H1 (cell line): ENCODE data around the gene NDFIP2. TPM values are rescaled to one million over a fixed set of nuclear protein-coding genes. Genes with fewer than 3 reads are reported as not detected.

ENCODE experiments used
- CTCF ChIA-PET: fragments of 300-600 bp; sonication (Branson Sonifier 250); formaldehyde crosslinking; loops from one replicate; lab custom pipeline; 2021; ENCODE audit not compliant: partially characterized antibody; lab: Charles Lee
- POLR2A ChIA-PET: fragments of 300-600 bp; sonication (Branson Sonifier 250); formaldehyde crosslinking; loops from one replicate; lab custom pipeline; 2021; ENCODE audit warnings: inconsistent platforms; ENCODE audit not compliant: partially characterized antibody; lab: Charles Lee
- DNase-seq, 2 experiments: peaks; one replicate each; pipeline versions ENCODE4 v3.0.0 to v3.0.0-alpha.2; 2010 to 2022; ENCODE audit warnings: low spot score in 2 of 2, low read depth in 1 of 2, mixed read lengths in 1 of 2
- FAIRE-seq: peaks from 2 replicates; lab custom pipeline; 2011; peaks lifted over from hg19 to GRCh38; lab: Jason Lieb, UNC
- H2AFZ ChIP-seq: 2 replicates; pipeline ENCODE4 v1.8.1; 2012; ENCODE audit warnings: low read length, inconsistent platforms
- H2AK5ac ChIP-seq: 2 replicates; pipeline ENCODE4 v1.6.1; 2013; ENCODE audit warnings: low read depth, low read length
- H2BK120ac ChIP-seq: replicated peaks from 2 replicates; pipeline ENCODE3; 2013; ENCODE audit warnings: low read depth, low read length, inconsistent platforms
- H2BK12ac ChIP-seq: 2 replicates; pipeline ENCODE4 v1.6.1; 2013; ENCODE audit warnings: low read depth, low read length
- H2BK15ac ChIP-seq: 2 replicates; pipeline ENCODE4 v1.6.1; 2013; ENCODE audit warnings: low read length
- H2BK20ac ChIP-seq: 2 replicates; pipeline ENCODE4 v1.6.1; 2013; ENCODE audit warnings: low read length
- H2BK5ac ChIP-seq: 2 replicates; pipeline ENCODE4 v1.6.1; 2013; ENCODE audit warnings: low read depth, low read length
- H3K14ac ChIP-seq: 2 replicates; pipeline ENCODE4 v1.6.1; 2013; ENCODE audit warnings: inconsistent platforms; ENCODE audit not compliant: insufficient read length
- H3K18ac ChIP-seq: 2 replicates; pipeline ENCODE4 v1.6.1; 2013; ENCODE audit warnings: low read length; ENCODE audit errors: extremely low read depth
- H3K23ac ChIP-seq: 2 replicates; pipeline ENCODE4 v1.6.1; 2013; ENCODE audit warnings: inconsistent platforms; ENCODE audit not compliant: insufficient read length
- H3K23me2 ChIP-seq: 2 replicates; pipeline ENCODE4 v1.6.1; 2013; ENCODE audit warnings: low read depth, low read length
- H3K27ac ChIP-seq: 2 replicates; pipeline ENCODE4 v1.6.1; 2011; ENCODE audit warnings: low read depth, low read length, inconsistent platforms
- H3K27me3 ChIP-seq, 4 experiments: replicated peaks in 1 of 4; 1 replicate in 1 of 4; 2 replicates in 3 of 4; pipeline versions ENCODE4 v1.6.1 to v1.8.1; 2011 to 2013; ENCODE audit warnings: low read length in 3 of 4, mild to moderate bottlenecking in 3 of 4, inconsistent platforms in 2 of 4, mixed read lengths in 2 of 4, moderate library complexity in 1 of 4; ENCODE audit not compliant: control insufficient read depth in 3 of 4, insufficient read depth in 3 of 4; ENCODE audit errors: extremely low read depth in 1 of 4
- H3K36me3 ChIP-seq, 4 experiments: 2 replicates each; pipeline versions ENCODE4 v1.6.1 to v1.8.1; 2011 to 2013; ENCODE audit warnings: mild to moderate bottlenecking in 4 of 4, low read length in 3 of 4, moderate library complexity in 2 of 4, control low read depth in 1 of 4, inconsistent platforms in 1 of 4; ENCODE audit not compliant: insufficient read depth in 4 of 4, control insufficient read depth in 2 of 4
- H3K4ac ChIP-seq: replicated peaks from 2 replicates; pipeline ENCODE3; 2013; ENCODE audit warnings: low read length, low read depth, mixed read lengths, inconsistent platforms; ENCODE audit not compliant: insufficient read length
- H3K4me1 ChIP-seq, 4 experiments: replicated peaks in 1 of 4; 1 replicate in 1 of 4; 2 replicates in 3 of 4; pipeline versions ENCODE4 v1.6.1 to v1.8.1; 2011 to 2013; ENCODE audit warnings: low read length in 3 of 4, inconsistent platforms in 2 of 4, mixed read lengths in 1 of 4; ENCODE audit not compliant: insufficient read depth in 4 of 4, control insufficient read depth in 3 of 4
- H3K4me2 ChIP-seq, 2 experiments: 2 replicates each; pipeline versions ENCODE4 v1.6.1 to v1.8.1; 2011 to 2013; ENCODE audit warnings: low read depth in 2 of 2, low read length in 2 of 2, control low read depth in 1 of 2, inconsistent platforms in 1 of 2, mild to moderate bottlenecking in 1 of 2; ENCODE audit not compliant: insufficient read depth in 1 of 2
- H3K4me3 ChIP-seq, 4 experiments: fragments of 200-600, 300-600 bp in 1 of 4; sonication (generic), shearing (Covaris generic), sonication (Bioruptor Twin) in 1 of 4; 2 replicates each; pipeline versions ENCODE4 v1.5.1 to v1.8.1; 2011 to 2016; ENCODE audit warnings: low read length in 4 of 4, low read depth in 3 of 4, control low read depth in 2 of 4, inconsistent platforms in 2 of 4, mild to moderate bottlenecking in 2 of 4, mixed read lengths in 1 of 4, moderate library complexity in 1 of 4; ENCODE audit not compliant: insufficient read depth in 2 of 4; ENCODE audit errors: extremely low read depth in 1 of 4
- H3K56ac ChIP-seq: replicated peaks from 2 replicates; pipeline ENCODE3; 2013; ENCODE audit warnings: low read depth, mild to moderate bottlenecking, mixed read lengths, low read length, inconsistent platforms; ENCODE audit not compliant: insufficient read length
- H3K79me1 ChIP-seq: 2 replicates; pipeline ENCODE4 v1.6.1; 2013; ENCODE audit warnings: low read depth, low read length, control low read depth
- H3K79me2 ChIP-seq, 2 experiments: 2 replicates each; pipeline versions ENCODE4 v1.6.1 to v1.8.1; 2012 to 2013; ENCODE audit warnings: low read length in 2 of 2, mild to moderate bottlenecking in 2 of 2, inconsistent platforms in 1 of 2; ENCODE audit not compliant: insufficient read depth in 2 of 2, control insufficient read depth in 1 of 2
- H3K9ac ChIP-seq, 4 experiments: replicated peaks in 1 of 4; 1 replicate in 1 of 4; 2 replicates in 3 of 4; pipeline versions ENCODE4 v1.6.1 to v1.8.1; 2011 to 2013; ENCODE audit warnings: low read depth in 3 of 4, low read length in 3 of 4, control low read depth in 2 of 4, mild to moderate bottlenecking in 2 of 4, moderate library complexity in 2 of 4, inconsistent platforms in 1 of 4; ENCODE audit errors: extremely low read depth in 1 of 4
- H3K9me3 ChIP-seq, 2 experiments: 2 replicates each; pipeline versions ENCODE4 v1.6.1 to v1.8.1; 2012 to 2013; ENCODE audit warnings: mild to moderate bottlenecking in 2 of 2, moderate library complexity in 2 of 2, control low read depth in 1 of 2, inconsistent platforms in 1 of 2, low read depth in 1 of 2, low read length in 1 of 2, mixed read lengths in 1 of 2; ENCODE audit not compliant: insufficient read depth in 2 of 2
- H4K20me1 ChIP-seq, 2 experiments: replicated peaks in 1 of 2; 2 replicates each; pipeline versions ENCODE3 to v1.8.1; 2011 to 2013; ENCODE audit warnings: inconsistent platforms in 2 of 2, low read length in 2 of 2, mild to moderate bottlenecking in 1 of 2; ENCODE audit not compliant: insufficient read depth in 2 of 2, control insufficient read depth in 1 of 2
- H4K5ac ChIP-seq: 2 replicates; pipeline ENCODE4 v1.6.1; 2013; ENCODE audit warnings: low read length, low read depth, mixed read lengths, inconsistent platforms; ENCODE audit not compliant: insufficient read length
- H4K8ac ChIP-seq: 2 replicates; pipeline ENCODE4 v1.8.0; 2013; ENCODE audit warnings: mild to moderate bottlenecking, moderate library complexity, low read length, inconsistent platforms; ENCODE audit not compliant: insufficient read depth; ENCODE audit errors: extremely low read depth
- H4K91ac ChIP-seq: replicated peaks from 2 replicates; pipeline ENCODE3; 2013; ENCODE audit warnings: low read length, mixed read lengths, inconsistent platforms; ENCODE audit not compliant: insufficient read length
- ATF3 ChIP-seq: IDR thresholded peaks from 2 replicates; pipeline ENCODE4 v1.6.1; 2011; ENCODE audit warnings: low read depth, mild to moderate bottlenecking, low read length; ENCODE audit not compliant: insufficient read depth
- CEBPB ChIP-seq: IDR thresholded peaks from 2 replicates; pipeline ENCODE4 v1.6.1; 2012; ENCODE audit warnings: low read depth, low read length
- CREB1 ChIP-seq: IDR thresholded peaks from 2 replicates; pipeline ENCODE4 v1.6.1; 2012; ENCODE audit warnings: inconsistent platforms
- CTBP2 ChIP-seq: IDR thresholded peaks from 2 replicates; pipeline ENCODE4 v1.7.0; 2011; ENCODE audit warnings: borderline replicate concordance, mild to moderate bottlenecking, moderate library complexity, mixed read lengths, low read length; ENCODE audit not compliant: insufficient read depth, insufficient read length
- CTCF ChIP-seq, 3 experiments: IDR thresholded peaks; 1 replicate in 2 of 3; 2 replicates in 1 of 3; pipeline versions ENCODE4 v1.5.1 to v1.6.1; 2011; ENCODE audit warnings: low read length in 3 of 3, mild to moderate bottlenecking in 3 of 3, inconsistent platforms in 2 of 3, low read depth in 1 of 3, moderate library complexity in 1 of 3; ENCODE audit not compliant: insufficient read depth in 1 of 3; ENCODE audit errors: control extremely low read depth in 1 of 3
- GABPA ChIP-seq: IDR thresholded peaks from 2 replicates; pipeline ENCODE4 v1.6.1; 2011; ENCODE audit warnings: mild to moderate bottlenecking, low read length, moderate library complexity, borderline replicate concordance; ENCODE audit not compliant: insufficient read depth
- GTF2F1 ChIP-seq: IDR thresholded peaks from 2 replicates; pipeline ENCODE4 v1.6.1; 2012; ENCODE audit warnings: low read depth, low read length, improper control_type of control experiment, borderline replicate concordance
- MAFK ChIP-seq: IDR thresholded peaks from 2 replicates; pipeline ENCODE4 v1.6.1; 2012; ENCODE audit warnings: low read depth, mild to moderate bottlenecking, improper control_type of control experiment, low read length
- RNF2 ChIP-seq: fragments of 200-900, 300-1000 bp; sonication (generic); IDR thresholded peaks from 2 replicates; pipeline ENCODE4 v1.7.1; 2016; ENCODE audit warnings: borderline replicate concordance, low read depth, mild to moderate bottlenecking, antibody characterized with exemption, low read length; ENCODE audit not compliant: poor library complexity, severe bottlenecking; ENCODE audit errors: missing control alignments
- TEAD4 ChIP-seq: IDR thresholded peaks from 2 replicates; pipeline ENCODE4 v1.6.1; 2012; ENCODE audit warnings: low read depth, low read length, inconsistent platforms, mixed read lengths
- WGBS, 2 experiments: shearing (Covaris generic) in 1 of 2; methylation state at CpG; one replicate each; pipeline versions ENCODE4 v1.1.6 to v1.1.7; 2013 to 2015; ENCODE audit warnings: low lambda C conversion rate in 2 of 2, mixed read lengths in 2 of 2, inconsistent platforms in 1 of 2, low coverage in 1 of 2, missing lambda C conversion rate in 1 of 2; ENCODE audit not compliant: insufficient replicate concordance in 2 of 2, insufficient coverage in 1 of 2, insufficient read length in 1 of 2; ENCODE audit errors: extremely low coverage in 1 of 2, missing lambda C conversion rate in 1 of 2; 5-methylcytosine and 5-hydroxymethylcytosine counted together
- polyA plus RNA-seq, 7 experiments: library from polyadenylated mRNA; depleted of rRNA in 3 of 7; stranded (reverse) in 5 of 7; unstranded in 2 of 7; fragments of >200 nt in 5 of 7; fragments of 200-250 nt in 2 of 7; gene quantifications; 1 replicate in 5 of 7; 2 replicates in 1 of 7; 4 replicates in 1 of 7; pipeline versions ENCODE4 v1.2.1 to v1.2.3, GENCODE V29; 2011 to 2013; ENCODE audit warnings: missing spikeins in 2 of 7, mixed read lengths in 2 of 7
- total RNA-seq: library from RNA; stranded (reverse); fragmentation: NEBNext Ultra II Directional; extraction: Animal tissue kit (Norgen Biotek cat#: 25700); gene quantifications from 2 replicates; pipeline ENCODE4 v1.2.1, GENCODE V29; 2021

The NDFIP2 gene
- total and polyA plus RNA-seq, 2 of the 8 experiments (the other 6 are each of a cell fraction or from before 2014, with no cell fraction given), result 11.1 to 32.9 TPM

- DNase-seq (no peak), FAIRE-seq (no peak)
- TF ChIP-seq ATF3, result no peak
- TF ChIP-seq CREB1, result no peak
- no peak for TF ChIP-seq GABPA
- no peak for TF ChIP-seq TEAD4
- no peak for TF ChIP-seq MAFK
- no peak for TF ChIP-seq RNF2
- TF ChIP-seq GTF2F1, result no peak
- TF ChIP-seq CTBP2, result no peak
- no peak for TF ChIP-seq CEBPB
- TF ChIP-seq CTCF (IDR thresholded peaks at IDR 0.05; ENCODE audit: control extremely low read depth in 1 of 3, insufficient read depth in 1 of 3, low read depth in 1 of 3, low read length in 3 of 3), result no peak
Measured at GRCh38 chr13:79468402-79468801, 12.6 kb upstream of the NDFIP2 start.

More at GRCh38 chr13:79468402-79468801, 12.6 kb upstream of the NDFIP2 start:
- no peak overlapping the region for H3K23ac ChIP-seq
- no peak overlapping the region for H3K14ac ChIP-seq
- H4K5ac ChIP-seq, result no peak overlapping the region
- ChIA-PET POLR2A (no interaction called here), CTCF (interaction anchor here (2.2 kb wide), 1 partner anchor 45 kb away, joined by 6 read pairs; no protein-coding TSS in a partner anchor)
- H3K9ac ChIP-seq, result no peak overlapping the region
- WGBS, 2 experiments, result 92% methylated on average over 1 of the region's 1 CpG; no CpG with 5 or more reads in 1 of the 2 experiments
- no peaks in the 10 kb centered on the region for H3K9me3 ChIP-seq
- no peak overlapping the region for H2BK20ac ChIP-seq
- H4K20me1 ChIP-seq, result no peaks in the 10 kb centered on the region
- no peak overlapping the region for H3K27ac ChIP-seq
- no peak overlapping the region for H2BK12ac ChIP-seq
- no peaks in the 10 kb centered on the region for H3K4me1 ChIP-seq
- no peak overlapping the region for H3K56ac ChIP-seq
- H3K23me2 ChIP-seq, result no peaks in the 10 kb centered on the region; the same call in 1 of the 2 replicates
- H3K27me3 ChIP-seq, result no peaks in the 10 kb centered on the region
- no peak overlapping the region for H3K4me2 ChIP-seq
- H2BK5ac ChIP-seq, result no peak overlapping the region
- H3K4me3 ChIP-seq, result no peak overlapping the region
- H3K36me3 ChIP-seq, result no peaks in the 10 kb centered on the region
- no peak overlapping the region for H2AFZ ChIP-seq
- no peak overlapping the region for H4K91ac ChIP-seq
- H4K8ac ChIP-seq, result no peak overlapping the region
- H2BK120ac ChIP-seq, result no peak overlapping the region
- no peaks in the 10 kb centered on the region for H3K79me1 ChIP-seq
- no peak overlapping the region for H3K4ac ChIP-seq
- H3K18ac ChIP-seq, result no peak overlapping the region
- H3K79me2 ChIP-seq, result no peaks in the 10 kb centered on the region
- no peak overlapping the region for H2AK5ac ChIP-seq
- H2BK15ac ChIP-seq, result no peak overlapping the region
